Choroid plexus epithelial cell (primary cell): Measurements from ENCODE around the gene MTARC2.

ENCODE experiments used
- DNase-seq: peaks from one replicate; pipeline ENCODE4 v3.0.0-alpha.2; 2010; ENCODE audit warnings: low read depth
- H3K4me3 ChIP-seq: 2 replicates; pipeline ENCODE4 v1.5.1; 2011; ENCODE audit warnings: low read depth, mild to moderate bottlenecking, control low read depth, low read length, moderate library complexity
- TF ChIP-seq, protein P1 (sequence below): conservative IDR thresholded peaks from 2 replicates; pipeline ENCODE4 v1.5.1; 2011; ENCODE audit warnings: low read depth, mild to moderate bottlenecking, control low read depth, inconsistent platforms, low read length, moderate library complexity

The MTARC2 gene

DNA sequence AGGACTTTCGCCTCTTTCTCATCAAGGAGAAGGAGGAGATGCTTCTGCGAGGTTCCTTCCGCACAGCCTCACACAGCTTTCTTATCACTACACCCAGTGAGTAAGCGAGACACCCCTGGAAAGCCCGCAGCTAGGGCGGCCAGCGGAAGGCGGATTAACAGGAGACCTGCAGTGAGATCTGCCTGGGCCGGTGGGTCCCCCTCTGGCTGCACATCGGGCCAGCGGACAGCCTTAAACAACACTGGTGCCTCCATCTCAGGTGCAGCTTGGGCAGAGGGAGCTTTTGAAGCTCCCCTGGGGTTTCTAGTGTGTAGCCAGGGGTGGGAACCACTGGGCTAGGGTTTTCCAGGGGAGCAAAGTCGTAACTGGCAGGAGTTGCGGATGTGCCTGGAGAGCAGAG is 21.1 kb downstream of the MTARC2 start:
- TF ChIP-seq, protein P1, sequence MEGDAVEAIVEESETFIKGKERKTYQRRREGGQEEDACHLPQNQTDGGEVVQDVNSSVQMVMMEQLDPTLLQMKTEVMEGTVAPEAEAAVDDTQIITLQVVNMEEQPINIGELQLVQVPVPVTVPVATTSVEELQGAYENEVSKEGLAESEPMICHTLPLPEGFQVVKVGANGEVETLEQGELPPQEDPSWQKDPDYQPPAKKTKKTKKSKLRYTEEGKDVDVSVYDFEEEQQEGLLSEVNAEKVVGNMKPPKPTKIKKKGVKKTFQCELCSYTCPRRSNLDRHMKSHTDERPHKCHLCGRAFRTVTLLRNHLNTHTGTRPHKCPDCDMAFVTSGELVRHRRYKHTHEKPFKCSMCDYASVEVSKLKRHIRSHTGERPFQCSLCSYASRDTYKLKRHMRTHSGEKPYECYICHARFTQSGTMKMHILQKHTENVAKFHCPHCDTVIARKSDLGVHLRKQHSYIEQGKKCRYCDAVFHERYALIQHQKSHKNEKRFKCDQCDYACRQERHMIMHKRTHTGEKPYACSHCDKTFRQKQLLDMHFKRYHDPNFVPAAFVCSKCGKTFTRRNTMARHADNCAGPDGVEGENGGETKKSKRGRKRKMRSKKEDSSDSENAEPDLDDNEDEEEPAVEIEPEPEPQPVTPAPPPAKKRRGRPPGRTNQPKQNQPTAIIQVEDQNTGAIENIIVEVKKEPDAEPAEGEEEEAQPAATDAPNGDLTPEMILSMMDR, result no peak
- DNase-seq, result no peak
- H3K4me3 ChIP-seq, result no peak overlapping the region

DNA sequence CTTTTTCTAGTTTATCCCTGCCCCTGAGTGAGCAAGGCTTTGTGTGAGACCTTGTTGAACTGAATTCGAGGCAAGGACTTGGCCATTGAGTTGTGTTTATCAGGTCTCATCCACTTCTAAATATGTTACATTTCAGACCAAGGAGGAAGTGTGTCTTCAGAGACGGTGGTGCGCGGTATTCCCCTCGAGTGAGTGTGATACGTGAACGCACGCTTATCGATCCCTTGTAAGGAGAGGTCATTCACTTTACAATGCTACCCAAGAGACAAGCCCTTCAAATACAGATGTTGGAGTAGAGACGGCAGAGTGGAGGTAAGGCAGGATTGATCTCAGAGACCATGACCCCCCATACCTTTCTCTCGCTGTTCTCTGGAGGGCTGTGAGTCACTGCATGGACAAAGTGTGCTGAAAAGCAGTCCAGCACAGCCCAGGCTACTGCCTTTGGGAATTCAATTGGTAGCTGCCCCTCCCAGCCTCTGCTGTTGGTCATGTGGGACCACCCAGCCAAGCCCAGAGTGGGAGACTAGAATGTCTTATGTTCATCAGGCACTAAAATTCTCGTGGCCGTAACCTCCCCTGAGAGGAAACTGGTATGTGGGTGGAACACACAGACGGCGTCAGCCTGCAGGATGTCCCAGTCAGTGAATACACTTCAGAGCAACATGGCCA is 22.3 kb downstream of the MTARC2 start:
- TF ChIP-seq, protein P1, result no peak
- no peak overlapping the region for H3K4me3 ChIP-seq
- no peak for DNase-seq

DNA sequence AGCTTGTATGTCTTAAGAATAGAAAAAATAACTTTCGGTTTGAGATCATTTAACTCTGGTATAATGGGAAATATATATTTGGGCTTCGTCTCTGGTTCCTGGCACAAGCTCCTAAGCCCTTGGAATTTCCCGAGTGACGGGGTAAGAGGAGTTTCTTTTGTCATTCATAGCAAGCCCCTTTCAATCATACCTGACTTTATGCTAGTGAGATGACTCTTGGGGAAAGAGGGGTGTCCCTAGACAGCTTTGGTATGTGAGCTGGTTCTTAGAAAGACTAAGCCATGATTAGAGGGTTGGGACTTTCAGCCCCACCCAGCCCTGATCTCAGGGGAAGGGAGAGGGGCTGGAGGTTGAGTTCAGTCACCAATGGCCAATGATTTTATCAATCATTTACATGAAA is 24.7 kb downstream of the MTARC2 start:
- TF ChIP-seq, protein P1, result no peak

DNA sequence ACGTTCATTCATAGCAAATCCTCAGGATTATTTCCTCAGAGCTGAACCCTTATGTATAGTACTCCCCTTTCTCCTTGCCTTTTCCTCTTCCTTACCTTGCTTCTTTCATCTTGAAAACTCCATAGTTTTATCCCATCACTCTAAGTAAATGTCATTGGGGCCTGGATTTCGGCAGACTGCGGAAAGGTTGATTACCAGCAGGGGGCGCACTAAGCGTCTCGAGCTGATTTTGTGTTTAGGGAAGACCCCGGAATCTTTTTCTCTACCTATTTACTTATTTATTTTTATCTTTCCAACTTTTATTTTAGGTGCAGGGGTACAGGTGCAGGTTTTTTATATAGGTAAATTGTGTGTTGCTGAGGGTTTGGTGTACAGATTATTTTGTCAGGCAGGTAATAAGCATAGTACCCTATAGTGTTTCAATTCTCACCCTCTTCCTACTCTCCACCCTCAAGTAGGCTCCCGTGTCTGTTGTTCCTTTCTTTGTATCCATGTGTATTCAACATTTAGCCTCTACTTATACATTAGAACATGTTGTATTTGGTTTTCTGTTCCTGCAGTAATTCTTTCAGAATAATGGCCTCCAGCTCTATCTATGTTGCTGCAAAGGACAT is 27.2 kb downstream of the MTARC2 start:
- TF ChIP-seq, protein P1, result peak; percentile 90
- peak; percentile 49 for DNase-seq
- no peak overlapping the region for H3K4me3 ChIP-seq

More for the DNA sequence above, 24.7 kb downstream of the MTARC2 start:
- DNase-seq, result no peak
- no peak overlapping the region for H3K4me3 ChIP-seq

DNA sequence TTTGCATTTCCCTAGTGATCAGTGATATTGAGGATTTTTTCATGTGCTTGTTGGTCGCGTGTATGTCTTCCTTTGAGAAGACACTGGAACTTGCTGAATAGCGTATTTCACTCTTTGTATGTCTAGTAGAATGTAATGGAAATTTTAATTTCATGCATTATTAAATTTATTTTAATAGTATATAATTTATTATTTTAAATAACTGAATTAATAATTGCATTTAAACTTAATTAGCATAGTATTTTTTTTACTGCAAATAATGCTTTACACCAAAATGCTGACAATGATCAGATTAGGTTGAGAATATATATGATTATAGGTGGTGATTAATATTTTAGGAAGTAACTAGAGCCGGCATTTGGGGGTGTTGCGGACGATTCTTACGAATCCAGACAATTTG is 28.1 kb downstream of the MTARC2 start:
- DNase-seq, result no peak
- H3K4me3 ChIP-seq, result no peak overlapping the region
- TF ChIP-seq, protein P1, result no peak

DNA sequence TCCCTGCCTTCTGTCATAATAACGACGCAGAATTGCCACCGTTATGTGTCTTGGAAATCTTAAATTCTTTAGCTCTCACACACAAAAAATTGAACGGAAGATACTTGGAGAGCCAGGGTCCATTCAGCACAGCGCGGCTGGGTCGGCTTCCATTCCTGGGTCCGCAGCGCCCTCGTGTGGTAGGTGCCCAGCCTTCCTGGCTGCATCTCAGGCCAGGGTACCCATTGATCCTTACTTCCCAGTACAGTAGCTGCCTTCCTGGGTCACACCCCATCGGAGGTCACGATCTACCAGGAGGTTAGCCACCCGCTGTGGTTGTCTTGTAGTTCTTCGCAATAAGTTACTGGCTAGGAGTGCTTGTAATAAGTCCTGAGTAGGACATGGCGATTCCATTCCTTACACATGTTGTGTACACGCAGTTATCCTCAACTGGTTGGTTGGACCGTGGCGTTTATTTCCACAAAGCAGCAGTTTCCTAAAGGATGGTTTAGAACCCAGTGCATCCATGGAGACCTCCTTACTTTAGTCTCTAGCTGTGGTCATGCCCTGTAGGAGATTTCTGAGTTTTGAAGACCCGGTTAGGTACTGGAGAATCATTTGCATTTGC is 28.7 kb downstream of the MTARC2 start:
- H3K4me3 ChIP-seq, result no peak overlapping the region
- TF ChIP-seq, protein P1, result peak; percentile 98
- DNase-seq, result peak; percentile 80
